DND-41 (cell line): ENCODE measurements around the gene RGL4.
"Not testable (repeated sequence)": the region's sequence is repeated elsewhere in the genome, so short reads cannot be mapped to it uniquely, and the experiment has no call there.

Experiments used
- ATAC-seq: fragments of 200-7000 bp; cut with Tn5 transposase; 3 replicates; pipeline ENCODE4 v1.9.1; 2021; ENCODE audit warnings: low read depth; ENCODE audit not compliant: insufficient read depth
- DNase-seq: peaks from one replicate; pipeline ENCODE4 v3.0.0-alpha.2; 2020
- H2AFZ ChIP-seq: 2 replicates; pipeline ENCODE4 v1.6.0; 2012; ENCODE audit warnings: low read depth, low read length
- H3K27ac ChIP-seq: 2 replicates; pipeline ENCODE4 v1.5.1; 2012; ENCODE audit warnings: low read length, inconsistent platforms
- H3K27me3 ChIP-seq: fragments of 200-600 bp; sonication (generic); 2 replicates; pipeline ENCODE4 v1.6.0; 2012; ENCODE audit warnings: low read length, mild to moderate bottlenecking, inconsistent platforms; ENCODE audit not compliant: insufficient read depth, poor library complexity
- H3K36me3 ChIP-seq: 2 replicates; pipeline ENCODE4 v1.5.1; 2012; ENCODE audit warnings: low read length, inconsistent platforms; ENCODE audit not compliant: insufficient read depth
- H3K4me1 ChIP-seq: 2 replicates; pipeline ENCODE4 v1.5.1; 2012; ENCODE audit warnings: mild to moderate bottlenecking, low read length; ENCODE audit not compliant: insufficient read depth
- H3K4me2 ChIP-seq: 2 replicates; pipeline ENCODE4 v1.6.0; 2012; ENCODE audit warnings: mild to moderate bottlenecking, moderate library complexity, low read length, inconsistent platforms; ENCODE audit not compliant: insufficient read depth
- H3K4me3 ChIP-seq, 2 experiments: fragments of 200-600 bp in 1 of 2; shearing (Covaris generic) in 1 of 2; 2 replicates each; pipeline ENCODE4 v1.5.1; 2012 to 2016; ENCODE audit warnings: inconsistent platforms in 2 of 2, low read length in 2 of 2, mild to moderate bottlenecking in 2 of 2, low read depth in 1 of 2, moderate library complexity in 1 of 2
- H3K79me2 ChIP-seq: 2 replicates; pipeline ENCODE4 v1.6.0; 2012; ENCODE audit warnings: low read length, inconsistent platforms; ENCODE audit not compliant: insufficient read depth
- H3K9ac ChIP-seq: 2 replicates; pipeline ENCODE4 v1.6.0; 2012; ENCODE audit warnings: low read depth, mild to moderate bottlenecking, inconsistent platforms, low read length, moderate library complexity
- H3K9me3 ChIP-seq: 2 replicates; pipeline ENCODE4 v1.5.1; 2012; ENCODE audit warnings: low read length, moderate library complexity, mild to moderate bottlenecking, inconsistent platforms; ENCODE audit not compliant: insufficient read depth, severe bottlenecking
- H4K20me1 ChIP-seq: 2 replicates; pipeline ENCODE4 v1.6.0; 2012; ENCODE audit warnings: low read length; ENCODE audit not compliant: insufficient read depth
- EZH2 ChIP-seq: IDR thresholded peaks from 3 replicates; pipeline ENCODE4 v1.6.1; 2012; ENCODE audit warnings: borderline replicate concordance, low read depth, mild to moderate bottlenecking, moderate library complexity, low read length, inconsistent platforms; ENCODE audit not compliant: severe bottlenecking
- TF ChIP-seq, protein P1 (sequence below): IDR thresholded peaks from 2 replicates; pipeline ENCODE4 v1.5.1; 2012; ENCODE audit warnings: borderline replicate concordance, low read length, moderate library complexity, mild to moderate bottlenecking; ENCODE audit not compliant: poor library complexity, severe bottlenecking; ENCODE audit errors: extremely low read depth

The RGL4 gene

DNA sequence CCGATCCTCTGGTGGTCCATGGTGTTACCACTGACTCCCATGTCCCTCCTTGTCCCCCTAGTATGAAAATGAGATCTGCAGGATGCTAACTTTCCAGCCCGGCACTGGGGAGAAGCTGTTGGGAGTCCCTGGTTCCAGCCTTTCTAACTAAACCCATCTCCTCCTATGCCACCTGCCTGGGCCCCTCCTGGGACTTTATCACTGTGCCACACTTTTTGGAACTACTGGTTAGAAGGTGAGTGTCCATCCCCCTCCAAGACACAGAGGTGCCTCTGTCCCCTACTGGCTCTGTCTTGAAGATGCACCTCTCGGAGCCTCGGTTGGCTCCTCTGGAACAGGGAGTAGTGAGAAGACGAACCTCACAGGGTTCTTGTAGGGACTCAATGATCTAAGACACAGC lies at the start of gene RGL4:
Gene RGL4, plus strand, starts transcription at position 301 of the 400 bp plus-strand sequence. CDS start 1,018 bp downstream, outside the sequence.
- Histone ChIP-seq H3K4me3 (no peak within 1 kb of the TSS), H3K36me3 (peaks cover 62% of the 10 kb centered on the region), H3K79me2 (peaks cover 11% of the 10 kb centered on the region), H3K27me3 (no peaks in the 10 kb centered on the region), H2AFZ (no peak within 1 kb of the TSS), H3K9ac (no peak within 1 kb of the TSS), H3K4me2 (no peak within 1 kb of the TSS), H3K4me1 (peaks cover 11% of the 10 kb centered on the region), H3K9me3 (no peaks in the 10 kb centered on the region), H3K27ac (no peak within 1 kb of the TSS), H4K20me1 (no peaks in the 10 kb centered on the region)
- DNase-seq (no peak), ATAC-seq (no peak)
- TF ChIP-seq EZH2: no peak
- TF ChIP-seq, protein P1, sequence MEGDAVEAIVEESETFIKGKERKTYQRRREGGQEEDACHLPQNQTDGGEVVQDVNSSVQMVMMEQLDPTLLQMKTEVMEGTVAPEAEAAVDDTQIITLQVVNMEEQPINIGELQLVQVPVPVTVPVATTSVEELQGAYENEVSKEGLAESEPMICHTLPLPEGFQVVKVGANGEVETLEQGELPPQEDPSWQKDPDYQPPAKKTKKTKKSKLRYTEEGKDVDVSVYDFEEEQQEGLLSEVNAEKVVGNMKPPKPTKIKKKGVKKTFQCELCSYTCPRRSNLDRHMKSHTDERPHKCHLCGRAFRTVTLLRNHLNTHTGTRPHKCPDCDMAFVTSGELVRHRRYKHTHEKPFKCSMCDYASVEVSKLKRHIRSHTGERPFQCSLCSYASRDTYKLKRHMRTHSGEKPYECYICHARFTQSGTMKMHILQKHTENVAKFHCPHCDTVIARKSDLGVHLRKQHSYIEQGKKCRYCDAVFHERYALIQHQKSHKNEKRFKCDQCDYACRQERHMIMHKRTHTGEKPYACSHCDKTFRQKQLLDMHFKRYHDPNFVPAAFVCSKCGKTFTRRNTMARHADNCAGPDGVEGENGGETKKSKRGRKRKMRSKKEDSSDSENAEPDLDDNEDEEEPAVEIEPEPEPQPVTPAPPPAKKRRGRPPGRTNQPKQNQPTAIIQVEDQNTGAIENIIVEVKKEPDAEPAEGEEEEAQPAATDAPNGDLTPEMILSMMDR: no peak

GRCh38 chr22:23646526-23646925 lies 44.3 kb upstream of the RGL4 start:
- not testable (repeated sequence) for H3K4me2 ChIP-seq, H3K27me3 ChIP-seq, H3K4me3 ChIP-seq, H4K20me1 ChIP-seq, H2AFZ ChIP-seq, DNase-seq, H3K9ac ChIP-seq, H3K27ac ChIP-seq, H3K36me3 ChIP-seq, H3K79me2 ChIP-seq, H3K4me1 ChIP-seq, ATAC-seq, H3K9me3 ChIP-seq

GRCh38 chr22:23649071-23649501 lies 41.7 kb upstream of the RGL4 start:
- Histone ChIP-seq H4K20me1 (no peaks in the 10 kb centered on the region), H3K9ac (no peak overlapping the region), H3K9me3 (no peaks in the 10 kb centered on the region), H3K4me1 (no peaks in the 10 kb centered on the region), H2AFZ (no peak overlapping the region), H3K27me3 (no peaks in the 10 kb centered on the region), H3K4me3 (no peak overlapping the region), H3K36me3 (peaks cover 28% of the 10 kb centered on the region), H3K4me2 (no peak overlapping the region), H3K27ac (no peak overlapping the region), H3K79me2 (no peaks in the 10 kb centered on the region)
- TF ChIP-seq, protein P1: no peak
- TF ChIP-seq EZH2: no peak
- ATAC-seq (no peak; the same call in 2 of the 3 replicates), DNase-seq (no peak)

DNA sequence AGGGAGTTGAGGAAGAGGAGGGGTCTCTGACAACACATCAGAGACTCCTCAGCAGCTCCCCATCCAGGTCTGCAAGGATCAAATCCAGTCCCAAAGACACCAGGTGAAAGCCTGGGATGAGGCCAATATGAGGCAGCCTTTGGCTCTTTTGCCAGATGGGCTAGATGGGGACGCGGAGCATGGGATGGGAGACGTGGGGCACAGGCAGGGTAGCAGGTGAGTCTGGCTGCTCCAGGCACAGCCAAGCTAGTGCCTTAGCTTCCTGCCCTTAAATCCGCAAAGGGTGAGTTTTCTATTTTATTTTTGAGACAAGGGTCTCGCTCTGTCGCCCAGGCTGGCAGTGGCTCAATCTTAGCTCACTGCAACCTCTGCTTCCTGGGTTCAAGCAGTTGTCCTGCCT lies 39.1 kb upstream of the RGL4 start:
- H3K4me1 ChIP-seq: no peaks in the 10 kb centered on the region
- H3K79me2 ChIP-seq: no peaks in the 10 kb centered on the region
- no peaks in the 10 kb centered on the region for H3K9me3 ChIP-seq
- TF ChIP-seq EZH2: no peak
- TF ChIP-seq, protein P1: no peak
- no peak overlapping the region for H3K9ac ChIP-seq
- no peak overlapping the region for H2AFZ ChIP-seq
- peaks cover 28% of the 10 kb centered on the region for H3K36me3 ChIP-seq
- no peaks in the 10 kb centered on the region for H3K27me3 ChIP-seq
- no peak overlapping the region for H3K27ac ChIP-seq
- DNase-seq (no peak), ATAC-seq (no peak)
- H4K20me1 ChIP-seq: no peaks in the 10 kb centered on the region
- no peak overlapping the region for H3K4me3 ChIP-seq
- H3K4me2 ChIP-seq: no peak overlapping the region
